IPS-NIHi7 (cell line): ENCODE results near the gene KIF3C.
"Not testable (repeated sequence)": the region's sequence is repeated elsewhere in the genome, so short reads cannot be mapped to it uniquely, and the experiment has no call there.

ENCODE experiments used
- DNase-seq: peaks from one replicate; pipeline ENCODE4 v3.0.0; 2012; ENCODE audit warnings: mixed read lengths; ENCODE audit errors: extremely low spot score

KIF3C gene

DNA sequence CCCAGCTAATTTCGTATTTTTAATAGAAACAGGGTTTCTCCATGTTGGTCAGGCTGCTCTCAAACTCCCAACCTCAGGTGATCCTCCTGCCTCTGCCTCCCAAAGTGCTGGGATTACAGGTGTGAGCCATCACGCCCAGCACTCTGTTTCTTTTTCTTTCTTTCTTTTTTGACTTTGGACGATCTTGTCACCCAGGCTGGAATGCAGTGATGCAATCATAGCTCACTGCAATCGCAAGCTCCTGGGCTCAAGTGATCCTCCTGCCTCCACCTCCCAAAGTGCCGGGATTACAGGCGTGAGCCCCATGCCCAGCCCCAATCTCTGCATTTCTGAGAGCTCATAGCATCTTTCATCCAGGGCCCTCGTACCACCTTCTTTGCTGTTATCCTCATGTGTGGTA lies 17.1 kb upstream of the KIF3C start:
- DNase-seq = not testable (repeated sequence)

DNA sequence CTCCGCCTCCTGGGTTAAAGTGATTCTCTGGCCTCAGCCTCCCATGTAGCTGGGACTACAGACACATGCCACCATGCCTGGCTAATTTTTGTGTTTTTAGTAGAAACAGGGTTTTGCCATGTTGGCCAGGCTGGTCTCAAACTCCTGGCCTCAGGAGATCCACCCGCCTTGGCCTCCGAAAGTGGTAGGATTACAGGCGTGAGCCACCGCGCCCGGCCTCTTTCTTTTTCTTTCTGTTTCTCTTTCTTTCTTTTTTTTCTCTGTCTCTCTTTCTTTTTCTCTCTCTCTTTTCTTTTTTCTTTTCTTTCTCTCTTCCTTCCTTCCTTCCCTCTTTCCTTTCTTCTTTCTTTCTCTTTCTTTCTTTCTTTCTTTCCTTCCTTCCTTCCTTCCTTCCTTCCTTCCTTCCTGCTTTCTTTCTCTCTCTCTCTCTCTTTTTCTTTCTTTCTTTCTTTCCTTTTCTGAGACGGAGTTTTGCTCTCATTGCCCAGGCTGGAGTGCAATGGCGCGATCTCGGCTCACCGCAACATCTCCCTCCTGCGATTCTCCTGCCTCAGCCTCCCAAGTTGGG lies 16.6 kb upstream of the KIF3C start:
- DNase-seq = not testable (repeated sequence)

DNA sequence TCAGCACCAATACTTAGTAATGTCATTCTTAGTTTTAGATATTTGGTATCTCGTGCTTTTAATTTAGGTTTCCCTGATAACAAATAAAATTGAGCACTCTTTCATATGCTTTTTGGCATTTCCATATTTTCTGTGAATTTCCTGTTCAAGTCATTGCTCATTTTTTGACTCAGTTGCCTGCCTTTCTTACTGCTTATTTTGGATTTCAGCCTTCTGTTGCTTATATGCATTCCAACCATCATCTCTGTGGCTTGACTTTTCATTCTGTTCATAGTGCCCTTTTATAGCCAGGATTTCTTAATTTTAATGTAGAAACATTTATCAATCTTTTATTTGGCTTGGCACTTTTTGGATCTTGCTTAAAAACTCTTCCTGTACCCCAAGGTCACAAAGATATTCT lies 14.5 kb upstream of the KIF3C start:
- DNase-seq = no peak

DNA sequence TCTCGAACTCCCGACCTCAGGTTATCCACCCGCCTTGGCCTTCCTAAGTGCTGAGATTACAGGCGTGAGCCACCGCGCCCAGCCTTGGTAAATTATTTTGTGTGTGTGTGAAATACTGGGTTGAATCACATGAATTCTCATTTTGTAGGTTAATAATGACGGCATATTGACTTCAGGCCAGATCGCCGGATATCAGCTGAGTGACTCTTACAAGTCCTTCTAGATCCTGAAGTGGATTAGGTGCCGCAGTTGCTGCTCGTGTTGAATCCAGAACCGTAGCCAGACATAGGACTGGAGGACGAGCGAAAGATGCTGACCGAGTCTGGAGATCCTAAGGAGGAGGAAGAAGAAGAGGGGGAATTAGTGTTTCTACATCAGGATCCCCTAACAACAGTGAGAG lies 12.2 kb upstream of the KIF3C start:
- DNase-seq = no peak

DNA sequence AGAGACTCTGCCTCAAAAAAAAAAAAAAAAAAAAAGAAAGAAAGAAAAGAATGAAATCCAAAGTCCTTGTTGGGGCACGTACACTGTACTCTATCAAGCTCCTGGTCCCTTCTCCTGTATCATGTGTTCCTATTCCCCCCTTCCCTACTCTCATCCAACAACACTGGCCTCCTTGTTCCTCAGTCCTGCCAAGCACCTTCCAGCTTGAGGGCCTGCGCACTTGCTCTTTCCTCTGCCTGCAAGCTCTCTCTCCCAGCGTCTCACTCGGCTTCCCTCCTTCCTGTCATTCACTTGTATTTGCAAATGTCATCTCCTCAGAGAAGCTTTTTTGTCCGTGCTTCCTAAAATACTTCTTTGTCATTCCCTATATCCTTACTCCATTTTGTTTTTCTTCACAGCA lies 10.8 kb upstream of the KIF3C start:
- DNase-seq = no peak

DNA sequence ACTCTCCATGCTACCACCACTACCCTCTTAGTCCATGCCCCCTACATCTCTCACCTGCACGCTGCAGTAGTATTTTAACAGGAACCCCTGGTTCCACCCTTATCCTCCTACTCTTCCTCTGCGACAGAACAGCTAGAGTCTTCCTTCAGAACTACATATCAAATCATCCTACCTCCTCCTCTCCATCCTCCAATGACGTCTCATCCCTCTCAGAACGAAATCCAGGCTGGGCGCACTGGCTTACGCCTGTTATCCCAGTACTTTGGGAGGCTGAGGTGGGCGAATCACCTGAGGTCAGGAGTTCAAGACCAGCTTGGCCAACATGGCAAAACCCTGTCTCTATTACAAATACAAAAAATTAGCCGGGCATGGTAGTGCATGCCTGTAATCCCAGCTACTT lies 10.3 kb upstream of the KIF3C start:
- no peak for DNase-seq

DNA sequence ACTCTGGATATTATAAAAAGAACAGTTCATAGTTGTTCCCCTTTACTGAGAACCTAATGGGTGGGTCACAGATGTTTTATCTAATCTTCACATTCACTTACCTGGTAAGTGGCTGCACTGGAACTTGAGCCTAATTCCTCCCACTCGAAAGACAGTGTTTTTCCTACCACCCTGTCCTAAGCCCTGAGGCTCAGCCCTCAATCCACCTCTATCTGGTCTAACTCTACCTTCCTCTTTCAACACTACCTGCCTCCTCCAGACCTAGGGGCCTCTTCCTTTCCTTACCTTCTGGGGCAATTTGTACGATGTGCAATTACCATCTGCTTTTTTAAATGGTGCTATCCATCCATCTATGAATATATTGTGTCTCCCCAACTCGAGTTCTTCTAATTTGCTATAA lies 9.7 kb upstream of the KIF3C start:
- no peak for DNase-seq

DNA sequence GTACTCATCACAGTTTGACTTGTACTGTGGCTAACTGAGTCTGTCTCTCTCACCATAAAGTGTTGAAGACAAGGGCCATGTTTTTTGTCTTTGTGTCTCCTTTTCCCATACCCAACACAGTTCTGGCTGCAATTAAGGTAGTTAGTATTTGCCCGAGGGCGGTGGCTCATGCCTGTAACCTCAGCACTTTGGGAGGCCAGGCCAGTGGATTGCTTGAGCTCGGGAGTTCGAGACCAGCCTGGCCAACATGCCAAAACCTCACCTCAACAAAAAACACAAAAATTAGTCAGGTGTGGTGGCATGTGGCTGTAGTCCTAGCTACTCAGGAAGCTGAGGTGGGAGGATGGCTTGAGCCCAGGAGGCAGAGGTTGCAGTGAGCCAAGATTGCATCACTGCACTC lies 6.9 kb upstream of the KIF3C start:
- DNase-seq = no peak

DNA sequence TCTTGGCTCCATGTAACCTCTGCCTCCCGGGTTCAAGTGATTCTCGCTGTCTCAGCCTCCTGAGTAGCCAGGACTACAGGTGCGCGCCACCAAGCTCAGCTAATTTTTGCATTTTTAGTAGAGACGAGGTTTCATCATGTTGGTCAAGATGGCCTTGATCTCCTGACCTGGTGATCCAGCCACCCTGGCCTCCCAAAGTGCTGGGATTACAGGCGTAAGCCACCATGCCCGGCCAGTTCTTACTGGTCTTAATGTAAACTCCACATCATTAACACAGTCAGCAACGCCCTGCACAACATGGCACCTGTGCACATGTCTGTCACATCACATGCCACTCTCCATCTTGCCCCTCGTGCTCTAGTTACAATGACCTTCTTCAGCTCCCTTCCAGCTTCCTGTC lies 5.8 kb upstream of the KIF3C start:
- DNase-seq = no peak

DNA sequence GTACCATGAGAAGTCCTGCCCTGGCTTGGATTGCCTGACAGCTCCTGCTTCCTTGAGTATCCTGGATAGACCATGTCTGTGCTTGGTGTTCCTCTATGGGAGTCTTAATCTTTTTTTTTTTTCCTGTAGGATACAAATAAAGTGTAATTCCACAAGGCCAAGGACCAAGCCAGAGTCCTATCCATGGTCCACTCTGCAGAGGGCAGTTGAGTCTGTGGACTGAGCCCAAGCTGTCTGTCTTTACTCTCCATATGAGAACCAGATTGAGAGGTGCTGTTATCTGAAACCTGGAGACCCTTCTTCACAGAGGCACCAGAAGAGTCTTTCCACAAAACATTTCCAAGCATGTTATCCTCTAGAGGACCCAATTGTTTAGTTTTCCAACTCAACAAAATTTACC lies 1.4 kb upstream of the KIF3C start:
- no peak for DNase-seq

DNA sequence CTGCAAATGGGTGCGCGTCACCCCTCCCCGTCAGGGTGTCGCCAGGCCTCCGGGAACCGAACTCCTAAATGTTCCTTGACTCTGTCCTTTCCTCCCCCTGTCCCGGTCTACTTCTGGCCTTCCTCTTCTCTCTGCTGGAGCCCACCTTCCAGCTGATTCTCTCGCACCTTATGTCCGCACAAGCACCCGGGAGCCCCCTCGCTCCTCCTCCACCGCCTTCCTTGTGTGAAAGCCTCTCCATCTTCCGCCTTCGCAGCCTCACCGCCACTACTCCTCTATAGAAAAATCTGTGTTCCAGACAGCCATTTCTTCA lies 627 bp upstream of the KIF3C start:
- DNase-seq = no peak

DNA sequence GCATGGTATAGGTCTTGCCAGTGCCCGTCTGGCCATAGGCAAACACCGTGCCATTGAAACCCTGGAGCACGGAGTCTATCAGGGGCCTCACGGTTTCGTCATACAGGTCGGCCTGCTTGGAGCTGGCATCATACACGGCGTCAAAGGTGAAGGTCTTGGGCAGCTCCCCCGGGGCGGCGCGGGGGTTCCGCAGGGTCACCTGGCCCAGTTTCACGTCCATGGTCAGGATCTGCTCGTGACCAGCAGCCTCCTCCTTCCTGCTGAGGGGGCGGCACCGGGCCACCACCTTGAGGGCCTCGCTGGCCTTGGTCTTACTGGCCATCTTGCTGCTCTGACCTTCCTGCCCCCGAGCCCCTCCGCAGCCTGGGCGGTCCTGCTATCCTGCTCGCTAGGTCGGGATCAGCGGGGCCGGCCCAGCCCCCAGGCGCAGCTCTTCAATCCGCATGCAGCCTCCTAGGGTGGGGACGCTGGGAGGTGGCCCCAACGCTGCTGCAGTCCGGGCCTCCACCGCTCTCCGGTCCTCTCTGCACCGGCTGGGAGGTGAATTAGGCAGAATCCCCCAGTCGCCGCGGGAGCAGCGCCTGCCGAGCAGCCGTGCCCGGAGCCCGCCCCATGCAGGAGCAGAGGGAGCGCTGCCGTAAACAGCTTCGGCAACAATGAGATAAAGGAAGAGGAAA lies 563 bp downstream of the KIF3C start:
- DNase-seq = peak; percentile 42

DNA sequence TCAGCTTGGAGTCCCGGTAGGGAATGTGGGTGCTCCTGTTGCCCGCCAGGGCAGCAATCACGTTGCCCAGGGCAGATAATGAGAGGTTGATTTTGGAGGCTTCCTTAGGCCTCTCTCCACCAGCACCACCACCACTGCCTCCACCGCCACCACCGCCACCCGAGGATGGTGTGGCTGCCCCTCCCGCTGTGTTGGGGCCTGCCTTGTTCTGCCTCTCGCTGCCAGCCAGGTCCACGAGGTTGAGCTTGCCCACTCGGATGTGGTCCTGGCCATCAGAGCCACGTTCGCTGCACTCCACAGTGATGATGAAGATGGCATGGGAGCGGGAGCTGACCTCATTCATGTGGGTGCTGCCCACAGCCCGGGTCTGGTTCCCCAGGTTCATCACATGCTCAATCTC lies 1.3 kb downstream of the KIF3C start:
- DNase-seq = no peak

DNA sequence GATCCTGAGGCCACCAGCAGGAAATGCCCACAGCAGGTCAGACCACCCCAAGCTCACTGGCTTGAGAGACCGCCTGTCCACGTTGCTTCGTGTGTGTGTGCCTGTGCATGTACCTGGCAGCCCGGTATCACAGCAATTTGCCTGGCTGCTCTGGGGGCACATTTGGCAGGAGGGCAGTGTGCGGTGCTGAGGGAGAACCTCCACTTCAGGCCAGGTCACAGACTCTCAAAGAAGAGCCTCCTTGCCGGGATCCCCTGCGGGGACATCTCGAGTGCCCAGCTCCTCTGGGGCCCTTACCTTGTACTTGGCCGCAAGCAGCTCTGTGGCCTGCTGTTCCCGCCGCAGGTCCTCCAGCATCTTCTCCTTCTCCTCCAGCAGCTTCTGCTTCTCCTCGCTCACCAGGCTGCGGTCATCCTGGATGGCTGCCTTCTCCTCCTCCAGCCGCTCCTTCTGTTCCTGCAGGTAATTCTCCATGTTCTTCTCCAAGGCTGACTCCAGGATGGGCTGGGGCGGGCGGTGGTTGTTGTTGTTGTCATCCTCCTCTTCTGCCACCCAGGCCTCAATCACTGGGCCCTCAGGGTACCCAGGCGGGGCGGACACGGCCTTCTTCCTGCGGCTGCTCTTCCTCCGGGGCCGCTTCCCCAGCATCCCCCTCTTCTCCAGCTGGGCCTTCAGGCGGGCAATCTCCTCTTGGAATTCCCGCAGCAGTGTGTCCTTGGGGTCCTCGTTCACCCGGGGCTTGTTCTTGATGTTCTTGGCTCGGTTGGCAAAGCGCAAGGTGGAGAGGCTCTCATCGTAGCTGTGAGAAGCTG lies 2.0 kb downstream of the KIF3C start:
- DNase-seq = no peak

DNA sequence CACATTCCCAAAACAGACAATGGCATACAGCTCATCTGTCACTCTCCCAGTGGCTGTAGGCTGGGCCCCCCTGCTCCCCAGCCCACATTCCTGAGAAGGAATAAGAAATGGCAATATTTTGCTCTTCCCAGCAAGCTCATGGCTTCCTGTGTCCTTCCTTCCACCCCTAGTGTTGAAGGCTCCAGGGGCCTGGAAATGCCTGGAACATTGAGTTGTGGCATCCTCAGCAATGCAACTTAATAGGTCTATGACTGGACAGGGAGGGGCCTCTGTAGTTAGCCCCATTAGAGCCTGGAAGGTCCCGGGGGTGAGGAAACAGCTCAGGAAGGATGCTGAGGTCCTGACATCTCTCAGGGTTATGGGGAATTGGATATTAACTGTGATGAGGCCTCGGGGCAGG lies 3.3 kb downstream of the KIF3C start:
- no peak for DNase-seq

DNA sequence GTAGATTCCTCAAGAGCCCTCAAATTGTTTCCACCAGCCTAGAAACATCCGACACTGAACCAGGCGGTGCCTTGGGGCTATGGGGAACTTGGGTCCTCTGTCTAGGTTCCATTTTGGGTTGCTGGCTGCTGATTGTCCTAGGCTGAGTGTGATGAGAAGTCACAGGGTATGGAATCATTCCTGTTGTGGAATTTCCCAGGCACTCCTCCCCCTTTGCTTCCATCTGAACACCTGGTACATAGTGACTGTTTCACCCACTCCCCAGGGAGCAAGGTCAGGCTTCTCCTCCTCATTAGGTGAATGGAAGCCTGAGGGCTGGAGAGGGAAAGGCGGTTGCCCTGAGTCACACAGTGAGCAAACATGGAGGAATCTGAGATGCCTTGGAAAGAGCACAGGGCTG lies 4.5 kb downstream of the KIF3C start:
- DNase-seq = no peak

DNA sequence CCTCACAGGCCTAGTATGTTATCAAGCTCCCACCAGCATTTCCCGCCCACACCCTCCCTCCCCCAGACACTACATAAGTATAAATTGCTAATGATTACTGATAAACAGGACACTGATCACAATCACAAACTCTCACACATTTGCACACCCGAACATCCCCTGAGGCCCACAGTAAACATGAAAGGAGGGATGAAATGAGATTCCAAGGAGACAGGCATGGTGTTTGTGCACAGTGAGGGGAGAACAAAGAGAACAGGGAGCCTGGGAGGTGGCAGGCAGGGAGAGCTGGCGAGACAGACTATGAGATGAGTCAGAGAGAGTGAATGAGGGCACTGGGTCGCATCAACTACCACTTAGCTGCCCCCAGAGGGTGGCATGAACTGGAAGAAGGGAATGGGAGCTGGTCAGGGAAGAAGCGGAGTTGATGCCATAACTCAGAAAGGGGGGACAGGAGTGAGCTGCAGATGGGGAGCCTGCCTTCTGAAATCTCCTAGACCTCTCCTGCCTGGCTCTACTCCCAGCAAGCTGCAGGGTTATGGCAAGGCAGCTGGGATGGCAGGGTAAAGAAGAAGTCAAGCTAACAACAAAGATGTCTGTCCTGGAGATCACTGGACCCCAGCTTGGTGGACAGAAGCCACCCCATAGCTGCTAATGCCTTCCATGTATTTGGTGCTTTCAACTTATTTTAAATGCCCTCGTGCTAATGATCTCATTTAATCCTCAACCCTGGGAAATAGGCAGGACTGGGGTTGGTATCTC lies 5.1 kb downstream of the KIF3C start:
- DNase-seq = no peak

DNA sequence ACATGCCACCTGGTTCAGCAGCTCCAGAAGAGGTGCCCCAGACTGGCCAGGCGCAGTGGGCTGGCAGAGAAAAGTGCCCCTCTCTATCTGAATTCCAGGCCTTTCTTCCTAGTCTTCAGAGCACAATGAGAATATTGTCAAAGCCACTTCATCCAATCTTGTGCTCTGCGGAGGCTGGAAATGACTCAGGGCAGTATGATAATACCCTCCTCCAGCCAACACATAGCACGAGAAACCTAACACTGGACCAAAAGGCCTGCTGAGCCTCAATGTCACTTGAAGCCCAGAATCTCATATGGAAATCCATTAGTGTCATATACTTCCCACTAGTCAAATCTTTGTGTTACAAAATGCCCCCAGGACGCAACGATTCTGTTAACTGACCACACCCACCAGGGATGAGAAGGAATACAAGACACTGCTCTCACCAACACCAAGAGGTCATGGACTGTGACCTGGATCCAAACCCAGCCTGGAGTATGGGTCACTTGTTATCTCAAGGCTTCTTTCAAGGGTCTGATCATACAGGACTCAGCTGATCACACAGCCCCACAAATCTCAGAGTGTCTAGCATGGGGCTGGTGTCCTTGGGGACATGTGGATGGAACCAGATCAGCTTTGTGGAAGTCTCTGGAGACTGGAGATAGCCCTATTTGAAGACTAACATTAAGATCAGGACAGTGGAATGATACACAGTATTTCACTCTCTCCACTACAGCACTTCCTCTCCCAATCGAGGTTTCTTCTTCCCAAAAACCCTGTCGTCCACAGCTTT lies 10.1 kb downstream of the KIF3C start:
- no peak for DNase-seq

DNA sequence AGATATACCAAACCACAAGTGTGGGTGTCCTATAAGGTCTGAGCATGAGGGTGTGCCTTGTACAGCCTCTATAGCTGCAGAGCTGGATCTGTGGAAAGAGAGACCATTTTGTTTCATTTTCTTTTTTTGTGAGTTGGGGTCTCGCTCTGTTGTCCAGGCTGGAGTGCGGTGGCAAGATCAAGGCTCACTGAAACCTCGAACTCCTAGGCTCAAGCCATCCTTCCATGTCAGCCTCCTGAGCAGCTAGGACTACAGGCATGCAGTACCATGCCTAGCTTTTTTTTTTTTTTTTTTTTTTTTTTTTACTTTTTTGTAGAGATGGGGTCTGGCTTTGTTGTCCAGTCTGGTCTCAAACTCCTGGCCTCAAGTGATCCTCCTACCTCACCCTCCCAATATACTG lies 10.7 kb downstream of the KIF3C start:
- DNase-seq = no peak

DNA sequence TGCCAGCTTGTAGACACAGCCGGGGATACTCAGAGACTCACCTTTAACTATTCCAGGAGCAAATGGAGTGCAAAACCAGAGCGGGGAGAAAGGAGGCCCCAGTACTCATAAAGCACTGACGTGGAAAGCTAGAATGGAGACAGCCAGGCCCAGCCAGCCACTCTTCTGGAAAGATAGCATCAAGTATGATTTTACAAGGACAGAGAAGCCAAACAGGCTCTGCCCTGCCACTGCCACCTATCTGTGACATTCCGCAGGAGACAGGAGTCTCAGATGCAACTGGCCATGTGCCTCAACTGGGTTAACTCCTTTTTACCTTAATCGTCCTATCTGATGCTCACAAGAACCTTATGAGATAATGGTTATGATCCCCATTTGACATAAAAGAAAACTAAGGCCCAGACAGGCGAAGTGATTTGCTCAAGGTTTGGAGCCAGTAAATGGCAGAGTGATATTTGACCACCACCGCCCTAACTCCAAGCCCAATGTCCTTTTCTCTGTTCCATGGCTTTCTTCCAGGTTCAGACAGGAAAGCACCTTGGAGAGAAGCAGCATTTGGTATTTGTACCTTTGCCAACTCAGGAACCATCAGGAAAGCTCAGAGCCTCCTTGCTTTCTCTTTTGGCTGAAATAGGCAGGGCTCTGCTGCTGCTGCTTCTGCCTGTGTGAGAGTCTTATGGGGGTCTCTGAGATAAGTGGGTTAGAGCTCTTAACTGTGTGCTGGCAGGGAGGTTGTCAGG lies 15.6 kb downstream of the KIF3C start:
- no peak for DNase-seq

DNA sequence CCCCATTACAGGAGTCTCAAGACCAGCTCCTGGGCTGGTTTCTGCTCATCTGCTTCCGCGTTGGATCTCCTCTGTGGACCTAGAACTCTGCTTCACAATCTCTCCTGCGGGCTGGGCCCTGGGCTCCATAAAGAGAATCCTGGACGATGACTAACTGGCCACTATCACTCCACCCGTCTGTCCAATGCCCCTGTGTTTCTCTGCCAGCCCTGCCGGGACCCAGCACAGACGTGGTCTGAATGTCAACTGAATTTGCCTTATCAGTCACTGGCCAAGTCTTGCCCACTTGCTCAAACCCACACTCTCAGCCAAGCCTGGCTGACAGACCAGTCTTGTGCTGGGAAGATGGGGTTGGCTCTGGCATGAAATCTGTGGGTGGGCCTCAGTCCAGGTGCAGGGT lies 17.4 kb downstream of the KIF3C start:
- DNase-seq = no peak
